ENCODE data around the gene URGCP. TPM values are rescaled to one million over a fixed set of nuclear protein-coding genes. Genes with fewer than 3 reads are reported as not detected.

The URGCP gene
- total and polyA plus RNA-seq, 2 donors = 12.2 to 14.6 TPM

DNA sequence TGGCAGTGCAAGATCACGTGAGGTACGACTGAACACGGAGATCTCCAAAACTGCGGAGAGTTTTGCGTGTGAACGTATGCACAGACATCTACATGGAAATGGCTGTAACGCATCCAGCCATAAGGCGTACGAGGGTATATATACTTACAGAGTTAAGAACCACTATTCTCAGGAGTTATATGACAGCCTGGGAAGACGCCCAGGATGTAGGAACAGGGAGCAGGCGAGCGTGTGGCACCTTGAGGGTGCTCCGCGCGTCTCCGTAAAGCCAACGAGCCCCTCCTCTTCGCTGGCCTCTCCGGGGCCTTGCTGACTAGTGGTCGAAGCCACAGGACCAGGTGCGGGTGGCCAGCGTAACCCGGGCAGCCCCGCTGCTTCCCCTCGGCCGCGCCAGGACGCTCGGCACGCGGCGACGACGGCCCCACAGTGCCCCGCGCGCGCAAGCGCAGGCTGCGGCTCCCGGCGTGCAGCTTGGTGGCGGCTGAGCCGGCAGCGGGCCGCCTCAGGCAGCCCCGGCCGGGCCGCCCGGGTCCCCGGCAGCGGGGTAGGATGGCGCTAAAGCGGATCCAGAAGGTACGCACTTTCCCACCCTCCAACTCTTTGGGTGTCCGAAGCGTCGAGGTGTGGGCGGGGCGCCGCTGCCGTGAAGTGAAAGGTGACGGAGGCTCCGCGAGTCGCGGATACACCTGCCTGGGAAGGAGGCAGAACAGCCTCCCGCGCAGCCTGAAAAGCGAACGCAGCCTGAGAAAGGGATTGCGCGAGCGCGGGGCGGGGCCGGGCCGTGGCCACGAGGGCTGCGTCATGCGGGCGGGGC, 19.8 kb upstream of the URGCP start, which contains the start of gene UBE2D4:
UBE2D4 (plus strand) TSS at position 453 of the 814 bp plus-strand sequence; CDS start at position 550, 97 bp downstream.
- H3K4me1 ChIP-seq (ENCODE audit: control insufficient read depth in 2 of 2, insufficient read depth in 2 of 2, low read length in 2 of 2) = peaks cover 3 to 19% of the 10 kb centered on the region in 2 donors
- H3K4me3 ChIP-seq (ENCODE audit: low read length in 2 of 2) = peak within 1 kb of the TSS; percentile 76 to 81
- no peaks in the 10 kb centered on the region for H3K27me3 ChIP-seq (ENCODE audit: control insufficient read depth in 2 of 2, insufficient read depth in 1 of 2, low read length in 1 of 2)
- H3K36me3 ChIP-seq (ENCODE audit: control insufficient read depth in 2 of 2, insufficient read depth in 2 of 2, low read length in 1 of 2) = no peaks in the 10 kb centered on the region
- under 1% methylated on average over 82 of the region's 82 CpGs for WGBS
- peak; percentile 59 to 92 (median 77) for DNase-seq (ENCODE audit: low read depth in 6 of 9, low spot score in 9 of 9)
- no peaks in the 10 kb centered on the region for H3K9me3 ChIP-seq (ENCODE audit: control insufficient read depth in 2 of 2, insufficient read depth in 1 of 2, low read length in 1 of 2)
- peak within 1 kb of the TSS; percentile 95 to 98 for H3K27ac ChIP-seq (ENCODE audit: low read depth in 1 of 2, low read length in 1 of 2)

DNA sequence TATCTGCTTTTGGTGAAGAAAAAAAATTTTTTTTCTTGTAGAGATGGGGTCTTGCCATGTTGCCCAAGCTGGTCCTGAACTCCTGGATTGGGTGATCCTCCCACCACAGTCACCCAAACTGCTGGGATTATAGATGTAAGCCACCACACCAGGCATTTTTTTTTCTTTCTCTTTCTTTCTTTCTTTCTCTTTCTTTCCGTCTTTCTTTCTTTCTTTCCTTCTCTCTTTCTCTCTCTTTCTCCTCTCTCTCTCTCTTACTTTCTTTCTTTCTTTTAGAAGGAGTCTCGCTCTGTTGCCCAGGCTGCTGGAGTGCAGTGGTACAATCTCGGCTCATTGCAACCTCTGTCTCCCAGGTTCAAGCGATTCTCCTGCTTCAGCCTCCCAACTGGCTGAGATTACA, 16.3 kb upstream of the URGCP start:
- Histone ChIP-seq H3K36me3 (ENCODE audit: control insufficient read depth in 2 of 2, insufficient read depth in 2 of 2, low read length in 1 of 2) (peaks cover 0 to 3% of the 10 kb centered on the region in 2 donors), H3K27ac (ENCODE audit: low read depth in 1 of 2, low read length in 1 of 2) (no peak overlapping the region), H3K27me3 (ENCODE audit: control insufficient read depth in 2 of 2, insufficient read depth in 1 of 2, low read length in 1 of 2) (no peaks in the 10 kb centered on the region), H3K4me3 (ENCODE audit: low read length in 2 of 2) (no peak overlapping the region), H3K4me1 (ENCODE audit: control insufficient read depth in 2 of 2, insufficient read depth in 2 of 2, low read length in 2 of 2) (peaks cover 3 to 16% of the 10 kb centered on the region in 2 donors), H3K9me3 (ENCODE audit: control insufficient read depth in 2 of 2, insufficient read depth in 1 of 2, low read length in 1 of 2) (no peaks in the 10 kb centered on the region)
- WGBS = 95% methylated on average over 4 of the region's 4 CpGs
- DNase-seq (ENCODE audit: low read depth in 6 of 9, low spot score in 9 of 9) = no peak

- H3K27me3 ChIP-seq (ENCODE audit: control insufficient read depth in 2 of 2, insufficient read depth in 1 of 2, low read length in 1 of 2) = no peaks in the 10 kb centered on the region
- DNase-seq (ENCODE audit: low read depth in 6 of 9, low spot score in 9 of 9) = no peak
- H3K4me1 ChIP-seq (ENCODE audit: control insufficient read depth in 2 of 2, insufficient read depth in 2 of 2, low read length in 2 of 2) = peaks cover 0 to 9% of the 10 kb centered on the region in 2 donors
- no peak overlapping the region for H3K4me3 ChIP-seq (ENCODE audit: low read length in 2 of 2)
- H3K27ac ChIP-seq (ENCODE audit: low read depth in 1 of 2, low read length in 1 of 2) = no peak overlapping the region
- peaks cover 0 to 3% of the 10 kb centered on the region in 2 donors for H3K36me3 ChIP-seq (ENCODE audit: control insufficient read depth in 2 of 2, insufficient read depth in 2 of 2, low read length in 1 of 2)
- 93% methylated on average over 2 of the region's 2 CpGs for WGBS
- H3K9me3 ChIP-seq (ENCODE audit: control insufficient read depth in 2 of 2, insufficient read depth in 1 of 2, low read length in 1 of 2) = no peaks in the 10 kb centered on the region
Measured at GRCh38 chr7:43921423-43921822, 15.0 kb upstream of the URGCP start.

DNA sequence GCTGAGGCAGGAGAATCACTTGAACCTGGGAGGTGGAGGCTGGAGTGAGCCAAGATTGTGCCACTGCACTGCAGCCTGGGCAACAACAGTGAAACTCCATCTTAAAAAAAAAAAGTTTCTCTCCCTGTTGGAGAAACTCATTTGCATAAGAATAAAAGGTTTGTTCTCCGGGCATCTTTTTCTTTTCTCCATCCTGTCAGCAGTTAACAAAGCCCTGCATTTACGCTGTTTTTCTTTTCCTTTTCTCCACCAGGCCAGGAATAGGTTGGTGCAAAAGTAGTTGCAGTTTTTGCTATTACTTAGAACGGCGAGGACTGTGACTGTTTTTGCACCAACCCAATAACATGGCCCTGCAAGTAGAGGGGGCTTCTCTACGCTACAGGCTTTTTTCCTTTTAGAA, 9.5 kb upstream of the URGCP start:
- Histone ChIP-seq H3K4me1 (ENCODE audit: control insufficient read depth in 2 of 2, insufficient read depth in 2 of 2, low read length in 2 of 2) (no peaks in the 10 kb centered on the region), H3K9me3 (ENCODE audit: control insufficient read depth in 2 of 2, insufficient read depth in 1 of 2, low read length in 1 of 2) (no peaks in the 10 kb centered on the region), H3K27ac (ENCODE audit: low read depth in 1 of 2, low read length in 1 of 2) (no peak overlapping the region), H3K27me3 (ENCODE audit: control insufficient read depth in 2 of 2, insufficient read depth in 1 of 2, low read length in 1 of 2) (no peaks in the 10 kb centered on the region), H3K36me3 (ENCODE audit: control insufficient read depth in 2 of 2, insufficient read depth in 2 of 2, low read length in 1 of 2) (peaks cover 0 to 3% of the 10 kb centered on the region in 2 donors), H3K4me3 (ENCODE audit: low read length in 2 of 2) (no peak overlapping the region)
- 98% methylated on average over 5 of the region's 5 CpGs for WGBS
- DNase-seq (ENCODE audit: low read depth in 6 of 9, low spot score in 9 of 9) = no peak

GRCh38 chr7:43914795-43915194, 8.4 kb upstream of the URGCP start:
- Histone ChIP-seq H3K4me3 (ENCODE audit: low read length in 2 of 2) (no peak overlapping the region), H3K36me3 (ENCODE audit: control insufficient read depth in 2 of 2, insufficient read depth in 2 of 2, low read length in 1 of 2) (peaks cover 0 to 3% of the 10 kb centered on the region in 2 donors), H3K9me3 (ENCODE audit: control insufficient read depth in 2 of 2, insufficient read depth in 1 of 2, low read length in 1 of 2) (no peaks in the 10 kb centered on the region), H3K27ac (ENCODE audit: low read depth in 1 of 2, low read length in 1 of 2) (no peak overlapping the region), H3K27me3 (ENCODE audit: control insufficient read depth in 2 of 2, insufficient read depth in 1 of 2, low read length in 1 of 2) (no peaks in the 10 kb centered on the region), H3K4me1 (ENCODE audit: control insufficient read depth in 2 of 2, insufficient read depth in 2 of 2, low read length in 2 of 2) (no peaks in the 10 kb centered on the region)
- WGBS = 96% methylated on average over 5 of the region's 5 CpGs
- DNase-seq (ENCODE audit: low read depth in 6 of 9, low spot score in 9 of 9) = no peak

- no peaks in the 10 kb centered on the region for H3K9me3 ChIP-seq (ENCODE audit: control insufficient read depth in 2 of 2, insufficient read depth in 1 of 2, low read length in 1 of 2)
- peaks cover 5 to 12% of the 10 kb centered on the region in 2 donors for H3K4me1 ChIP-seq (ENCODE audit: control insufficient read depth in 2 of 2, insufficient read depth in 2 of 2, low read length in 2 of 2)
- H3K27me3 ChIP-seq (ENCODE audit: control insufficient read depth in 2 of 2, insufficient read depth in 1 of 2, low read length in 1 of 2) = peaks cover 0 to 5% of the 10 kb centered on the region in 2 donors
- WGBS = 2% methylated on average over 43 of the region's 43 CpGs
- peak overlapping the region; percentile 56 to 85 for H3K4me3 ChIP-seq (ENCODE audit: low read length in 2 of 2)
- DNase-seq (ENCODE audit: low read depth in 6 of 9, low spot score in 9 of 9) = peak in 4 of 9 donors; percentile 4 to 34 (median 11)
- peak overlapping the region in 1 of 2 donors; percentile 18 for H3K27ac ChIP-seq (ENCODE audit: low read depth in 1 of 2, low read length in 1 of 2)
- H3K36me3 ChIP-seq (ENCODE audit: control insufficient read depth in 2 of 2, insufficient read depth in 2 of 2, low read length in 1 of 2) = no peaks in the 10 kb centered on the region
Measured at GRCh38 chr7:43905956-43906330, 453 bp downstream of the URGCP start.

DNA sequence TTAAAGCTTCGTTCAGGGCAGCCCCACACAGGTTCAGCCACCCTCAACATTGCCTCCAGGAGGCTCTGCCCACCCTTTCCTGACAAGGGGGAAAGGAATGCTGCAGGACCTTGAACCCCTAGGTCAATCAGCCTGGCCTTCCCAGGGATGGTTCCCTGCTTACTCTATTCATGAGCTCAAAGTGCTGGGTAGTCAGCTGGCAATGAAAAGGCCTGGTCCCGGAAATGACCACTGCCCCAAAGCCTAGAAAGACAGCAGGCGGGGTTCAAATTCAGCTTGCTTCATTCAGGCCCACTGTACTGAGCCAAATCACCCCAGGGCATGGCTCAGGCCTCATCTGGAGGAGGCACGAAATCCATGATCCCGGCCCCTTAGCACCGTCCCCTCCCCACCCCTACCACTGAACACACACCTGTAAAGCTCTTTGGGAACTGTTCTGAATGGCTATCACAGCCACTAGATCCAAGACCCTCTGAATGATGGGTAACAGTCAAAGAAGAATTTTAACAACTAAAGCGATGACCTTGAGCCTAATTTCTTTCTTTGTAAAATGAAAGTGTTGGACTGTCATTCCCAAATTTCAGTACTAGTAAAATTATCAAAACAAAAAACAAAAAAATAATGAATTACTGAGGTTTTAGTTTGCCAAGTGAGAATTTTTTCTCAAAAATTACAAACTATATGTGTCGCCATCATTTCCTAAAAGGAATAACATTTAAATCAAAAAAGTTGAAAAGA, 1.0 kb downstream of the URGCP start:
- peaks cover 0 to 5% of the 10 kb centered on the region in 2 donors for H3K27me3 ChIP-seq (ENCODE audit: control insufficient read depth in 2 of 2, insufficient read depth in 1 of 2, low read length in 1 of 2)
- whole genome bisulfite sequencing = 78% methylated on average over 8 of the region's 8 CpGs
- no peaks in the 10 kb centered on the region for H3K36me3 ChIP-seq (ENCODE audit: control insufficient read depth in 2 of 2, insufficient read depth in 2 of 2, low read length in 1 of 2)
- peak overlapping the region; percentile 56 to 85 for H3K4me3 ChIP-seq (ENCODE audit: low read length in 2 of 2)
- H3K9me3 ChIP-seq (ENCODE audit: control insufficient read depth in 2 of 2, insufficient read depth in 1 of 2, low read length in 1 of 2) = no peaks in the 10 kb centered on the region
- H3K27ac ChIP-seq (ENCODE audit: low read depth in 1 of 2, low read length in 1 of 2) = no peak overlapping the region
- H3K4me1 ChIP-seq (ENCODE audit: control insufficient read depth in 2 of 2, insufficient read depth in 2 of 2, low read length in 2 of 2) = peaks cover 5 to 12% of the 10 kb centered on the region in 2 donors
- DNase-seq (ENCODE audit: low read depth in 6 of 9, low spot score in 9 of 9) = no peak

DNA sequence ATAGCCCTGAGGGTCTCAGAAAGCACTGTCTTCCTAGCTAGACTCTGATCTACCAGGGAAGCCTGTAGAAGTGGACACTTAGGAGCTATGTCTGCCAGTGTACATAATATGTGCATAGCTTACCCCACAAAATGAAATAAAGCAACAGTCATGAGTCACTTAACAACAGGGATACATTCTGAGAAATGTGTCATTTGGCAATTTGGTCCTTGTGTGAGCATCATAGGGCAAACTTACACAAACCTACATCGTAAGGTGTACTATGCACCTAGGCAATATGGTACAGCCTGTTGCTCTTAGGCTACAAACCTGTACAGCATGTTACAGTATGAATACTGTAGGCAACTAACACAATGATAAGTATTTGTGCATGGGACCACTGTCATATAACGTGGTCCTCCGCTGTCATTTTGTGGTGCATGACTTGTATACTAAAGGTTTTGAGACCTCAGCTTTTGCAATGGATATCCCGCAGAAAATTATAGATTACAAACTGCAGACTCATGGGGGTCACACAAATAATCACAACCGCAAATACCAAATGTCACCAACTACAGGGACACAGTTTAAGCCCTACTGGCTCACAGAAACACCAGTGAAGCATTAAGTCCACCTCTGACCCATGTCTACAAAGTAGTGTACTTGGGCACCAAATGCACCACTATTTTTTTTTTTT, 1.7 kb downstream of the URGCP start:
- no peak for DNase-seq (ENCODE audit: low read depth in 6 of 9, low spot score in 9 of 9)
- H3K36me3 ChIP-seq (ENCODE audit: control insufficient read depth in 2 of 2, insufficient read depth in 2 of 2, low read length in 1 of 2) = no peaks in the 10 kb centered on the region
- peaks cover 0 to 5% of the 10 kb centered on the region in 2 donors for H3K27me3 ChIP-seq (ENCODE audit: control insufficient read depth in 2 of 2, insufficient read depth in 1 of 2, low read length in 1 of 2)
- H3K4me1 ChIP-seq (ENCODE audit: control insufficient read depth in 2 of 2, insufficient read depth in 2 of 2, low read length in 2 of 2) = peaks cover 5 to 12% of the 10 kb centered on the region in 2 donors
- H3K9me3 ChIP-seq (ENCODE audit: control insufficient read depth in 2 of 2, insufficient read depth in 1 of 2, low read length in 1 of 2) = no peaks in the 10 kb centered on the region
- no peak overlapping the region for H3K4me3 ChIP-seq (ENCODE audit: low read length in 2 of 2)
- H3K27ac ChIP-seq (ENCODE audit: low read depth in 1 of 2, low read length in 1 of 2) = peak overlapping the region in 1 of 2 donors; percentile 1
- WGBS = 98% methylated on average over 5 of the region's 5 CpGs
